Stimulated activated memory B cell treated with anti-CD40 and anti-IgM and Interleukin-4, amounts not matched to agents 10 μg/mL and 1 μg/mL and 100 μg/mL, for 72 hours (primary cell): ENCODE measurements around the gene TEDC2.

Experiments
- ATAC-seq: fragments of 150-1000 bp; cut with Tn5 transposase; 2 replicates; pipeline ENCODE4 v1.10.0; 2021
- H3K27ac Mint-ChIP-seq: one replicate; pipeline ENCODE4 v1.8.0; 2022; ENCODE audit warnings: mild to moderate bottlenecking, mixed read lengths
- H3K27me3 Mint-ChIP-seq: one replicate; pipeline ENCODE4 v1.8.0; 2022; ENCODE audit warnings: mixed read lengths
- H3K36me3 Mint-ChIP-seq: one replicate; pipeline ENCODE4 v1.8.0; 2022; ENCODE audit warnings: mixed read lengths
- H3K4me1 Mint-ChIP-seq: one replicate; pipeline ENCODE4 v1.8.0; 2022; ENCODE audit warnings: mixed read lengths
- H3K4me3 Mint-ChIP-seq: one replicate; pipeline ENCODE4 v1.8.0; 2022; ENCODE audit warnings: mild to moderate bottlenecking, moderate library complexity, mixed read lengths
- H3K9me3 Mint-ChIP-seq: one replicate; pipeline ENCODE4 v1.8.0; 2022; ENCODE audit warnings: mixed read lengths

The TEDC2 gene

DNA sequence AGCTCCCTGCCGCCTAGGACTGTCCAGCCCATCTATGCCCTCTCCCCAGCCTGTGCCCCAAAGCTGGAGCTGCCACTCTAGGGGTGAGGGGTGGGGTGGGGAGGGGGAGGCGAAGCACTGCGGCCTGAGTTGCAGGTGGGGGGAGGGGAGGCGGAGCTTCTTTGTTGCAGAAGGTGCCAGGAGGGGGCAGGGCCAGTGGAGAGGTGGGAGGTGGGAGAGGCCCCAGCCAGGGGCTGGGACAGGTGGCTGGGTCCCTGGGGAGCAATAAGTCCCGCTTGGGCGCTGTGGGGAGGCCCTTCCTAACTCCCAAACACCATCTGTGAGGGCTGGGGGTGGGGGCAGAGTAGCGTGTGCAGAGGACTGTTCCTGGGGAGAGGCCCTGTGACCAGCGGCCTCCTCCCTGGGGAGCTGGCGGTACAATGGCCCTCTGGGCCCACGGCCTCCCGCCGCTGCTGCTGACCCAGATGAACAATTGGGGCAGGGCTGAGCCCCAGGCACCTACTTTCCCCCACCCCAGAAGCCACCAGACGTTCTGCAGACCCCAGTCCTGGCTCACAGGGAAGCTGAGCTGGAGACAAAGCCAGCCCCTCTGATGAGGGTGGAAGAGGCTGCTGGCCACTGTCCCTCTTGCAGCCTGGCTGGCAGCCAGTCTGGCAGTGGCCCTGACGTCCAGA is 9.0 kb downstream of the TEDC2 start:
- Mint-ChIP-seq H3K27ac (peak overlapping the region; percentile 19), H3K9me3 (no peaks in the 10 kb centered on the region), H3K27me3 (peaks cover 44% of the 10 kb centered on the region), H3K36me3 (no peaks in the 10 kb centered on the region), H3K4me3 (peak overlapping the region; percentile 73), H3K4me1 (peaks cover 42% of the 10 kb centered on the region)
- peak; percentile 68 for ATAC-seq

DNA sequence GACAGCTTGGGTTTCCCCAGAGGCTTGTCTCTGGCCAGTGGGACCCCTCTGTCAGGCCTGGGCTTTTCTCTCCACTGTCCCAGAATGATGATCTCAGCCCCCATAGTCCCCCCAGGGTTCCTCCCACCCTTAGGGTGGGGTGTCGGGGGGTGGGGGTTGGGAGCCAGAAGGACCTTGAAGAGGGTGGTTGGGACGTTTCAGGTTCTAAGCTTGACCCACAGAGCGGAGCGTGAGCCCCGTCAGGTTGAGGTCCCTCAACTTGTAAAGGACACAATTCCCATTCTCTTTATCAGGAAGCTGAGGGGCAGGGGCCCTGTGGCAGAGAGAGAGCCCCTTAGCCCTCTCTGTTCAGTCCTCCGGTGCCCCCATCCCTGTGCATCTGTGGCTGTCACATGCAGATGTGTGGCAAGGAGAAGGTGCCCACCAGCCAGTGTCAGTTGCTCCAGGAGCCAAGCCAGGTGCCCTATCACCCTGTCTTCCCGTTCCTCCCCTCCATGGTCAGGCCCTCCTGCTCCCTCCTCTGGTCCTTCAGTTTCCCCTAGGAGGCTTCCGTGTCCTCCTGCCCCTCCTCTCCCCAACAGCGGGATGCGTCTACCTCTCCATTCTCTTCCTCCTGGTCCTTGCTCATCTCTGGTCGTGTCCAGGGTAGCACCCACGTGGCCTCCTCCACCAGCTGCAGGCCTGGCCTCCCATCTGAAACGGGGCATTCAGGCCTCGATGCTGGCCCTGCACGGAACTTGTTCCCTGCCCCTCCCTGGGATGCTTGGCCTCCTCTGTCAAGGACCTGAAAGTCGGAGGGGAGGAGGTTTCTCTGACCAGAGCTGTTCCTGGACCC is 9.7 kb downstream of the TEDC2 start:
- Mint-ChIP-seq H3K27ac (peak overlapping the region; percentile 19), H3K4me3 (peak overlapping the region; percentile 64), H3K4me1 (peaks cover 42% of the 10 kb centered on the region), H3K27me3 (peaks cover 44% of the 10 kb centered on the region), H3K36me3 (no peaks in the 10 kb centered on the region), H3K9me3 (no peaks in the 10 kb centered on the region)
- no peak for ATAC-seq

DNA sequence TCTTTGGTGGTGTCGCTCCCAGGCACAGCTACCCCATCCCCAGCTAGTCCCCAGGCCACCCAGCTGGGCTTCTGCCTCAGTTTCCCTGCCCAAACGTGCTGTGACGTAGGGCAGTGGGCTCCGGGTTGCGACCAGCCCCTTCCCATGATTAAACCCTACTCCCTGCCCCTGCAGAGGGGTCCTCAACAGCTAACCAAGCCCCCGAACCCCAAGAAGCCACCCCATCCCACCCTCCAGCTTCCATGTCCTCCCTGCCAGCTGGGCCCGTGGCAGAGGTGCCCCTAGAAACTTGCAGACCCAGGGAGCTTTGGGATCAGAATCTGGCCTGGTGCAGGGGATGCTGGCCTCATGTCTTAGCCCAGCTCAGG is 10.3 kb downstream of the TEDC2 start:
- H3K27me3 Mint-ChIP-seq: peaks cover 44% of the 10 kb centered on the region
- no peak for ATAC-seq
- no peak overlapping the region for H3K27ac Mint-ChIP-seq
- peaks cover 42% of the 10 kb centered on the region for H3K4me1 Mint-ChIP-seq
- H3K4me3 Mint-ChIP-seq: no peak overlapping the region
- no peaks in the 10 kb centered on the region for H3K36me3 Mint-ChIP-seq
- no peaks in the 10 kb centered on the region for H3K9me3 Mint-ChIP-seq

GRCh38 chr16:2470603-2471015 is 10.7 kb downstream of the TEDC2 start:
- no peaks in the 10 kb centered on the region for H3K9me3 Mint-ChIP-seq
- H3K4me3 Mint-ChIP-seq: no peak overlapping the region
- peaks cover 42% of the 10 kb centered on the region for H3K4me1 Mint-ChIP-seq
- no peak overlapping the region for H3K27ac Mint-ChIP-seq
- no peaks in the 10 kb centered on the region for H3K36me3 Mint-ChIP-seq
- peaks cover 44% of the 10 kb centered on the region for H3K27me3 Mint-ChIP-seq
- no peak for ATAC-seq

GRCh38 chr16:2471016-2471652 is 11.2 kb downstream of the TEDC2 start, which contains the start of gene NTN3:
TSS of gene NTN3 (plus strand) at chr16:2471297. CDS start at chr16:2471702, 405 bp downstream.
- H3K9me3 Mint-ChIP-seq: no peaks in the 10 kb centered on the region
- H3K27me3 Mint-ChIP-seq: peaks cover 44% of the 10 kb centered on the region
- no peak within 1 kb of the TSS for H3K27ac Mint-ChIP-seq
- peaks cover 45% of the 10 kb centered on the region for H3K4me1 Mint-ChIP-seq
- H3K4me3 Mint-ChIP-seq: peak within 1 kb of the TSS; percentile 9
- no peak for ATAC-seq
- no peaks in the 10 kb centered on the region for H3K36me3 Mint-ChIP-seq

DNA sequence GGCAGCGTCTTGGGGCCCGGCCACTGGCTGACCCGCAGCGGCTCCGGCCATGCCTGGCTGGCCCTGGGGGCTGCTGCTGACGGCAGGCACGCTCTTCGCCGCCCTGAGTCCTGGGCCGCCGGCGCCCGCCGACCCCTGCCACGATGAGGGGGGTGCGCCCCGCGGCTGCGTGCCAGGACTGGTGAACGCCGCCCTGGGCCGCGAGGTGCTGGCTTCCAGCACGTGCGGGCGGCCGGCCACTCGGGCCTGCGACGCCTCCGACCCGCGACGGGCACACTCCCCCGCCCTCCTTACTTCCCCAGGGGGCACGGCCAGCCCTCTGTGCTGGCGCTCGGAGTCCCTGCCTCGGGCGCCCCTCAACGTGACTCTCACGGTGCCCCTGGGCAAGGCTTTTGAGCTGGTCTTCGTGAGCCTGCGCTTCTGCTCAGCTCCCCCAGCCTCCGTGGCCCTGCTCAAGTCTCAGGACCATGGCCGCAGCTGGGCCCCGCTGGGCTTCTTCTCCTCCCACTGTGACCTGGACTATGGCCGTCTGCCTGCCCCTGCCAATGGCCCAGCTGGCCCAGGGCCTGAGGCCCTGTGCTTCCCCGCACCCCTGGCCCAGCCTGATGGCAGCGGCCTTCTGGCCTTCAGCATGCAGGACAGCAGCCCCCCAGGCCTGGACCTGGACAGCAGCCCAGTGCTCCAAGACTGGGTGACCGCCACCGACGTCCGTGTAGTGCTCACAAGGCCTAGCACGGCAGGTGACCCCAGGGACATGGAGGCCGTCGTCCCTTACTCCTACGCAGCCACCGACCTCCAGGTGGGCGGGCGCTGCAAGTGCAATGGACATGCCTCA is 12.0 kb downstream of the TEDC2 start:
- peaks cover 44% of the 10 kb centered on the region for H3K27me3 Mint-ChIP-seq
- H3K27ac Mint-ChIP-seq: no peak overlapping the region
- ATAC-seq: no peak
- no peaks in the 10 kb centered on the region for H3K9me3 Mint-ChIP-seq
- no peaks in the 10 kb centered on the region for H3K36me3 Mint-ChIP-seq
- H3K4me3 Mint-ChIP-seq: peak overlapping the region; percentile 9
- peaks cover 51% of the 10 kb centered on the region for H3K4me1 Mint-ChIP-seq

DNA sequence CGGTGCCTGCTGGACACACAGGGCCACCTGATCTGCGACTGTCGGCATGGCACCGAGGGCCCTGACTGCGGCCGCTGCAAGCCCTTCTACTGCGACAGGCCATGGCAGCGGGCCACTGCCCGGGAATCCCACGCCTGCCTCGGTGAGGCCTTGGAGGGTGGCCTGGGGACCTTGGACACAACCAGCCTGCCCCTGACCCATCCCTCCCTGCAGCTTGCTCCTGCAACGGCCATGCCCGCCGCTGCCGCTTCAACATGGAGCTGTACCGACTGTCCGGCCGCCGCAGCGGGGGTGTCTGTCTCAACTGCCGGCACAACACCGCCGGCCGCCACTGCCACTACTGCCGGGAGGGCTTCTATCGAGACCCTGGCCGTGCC is 12.6 kb downstream of the TEDC2 start:
- Mint-ChIP-seq H3K36me3 (no peaks in the 10 kb centered on the region), H3K27ac (no peak overlapping the region), H3K4me3 (no peak overlapping the region), H3K27me3 (peaks cover 44% of the 10 kb centered on the region), H3K9me3 (no peaks in the 10 kb centered on the region), H3K4me1 (peaks cover 48% of the 10 kb centered on the region)
- ATAC-seq: no peak

- peaks cover 44% of the 10 kb centered on the region for H3K27me3 Mint-ChIP-seq
- H3K9me3 Mint-ChIP-seq: no peaks in the 10 kb centered on the region
- H3K4me3 Mint-ChIP-seq: peak overlapping the region; percentile 60
- no peak for ATAC-seq
- H3K27ac Mint-ChIP-seq: no peak overlapping the region
- H3K36me3 Mint-ChIP-seq: no peaks in the 10 kb centered on the region
- H3K4me1 Mint-ChIP-seq: peaks cover 52% of the 10 kb centered on the region
Observed at GRCh38 chr16:2472885-2473445, 13.1 kb downstream of the TEDC2 start.

DNA sequence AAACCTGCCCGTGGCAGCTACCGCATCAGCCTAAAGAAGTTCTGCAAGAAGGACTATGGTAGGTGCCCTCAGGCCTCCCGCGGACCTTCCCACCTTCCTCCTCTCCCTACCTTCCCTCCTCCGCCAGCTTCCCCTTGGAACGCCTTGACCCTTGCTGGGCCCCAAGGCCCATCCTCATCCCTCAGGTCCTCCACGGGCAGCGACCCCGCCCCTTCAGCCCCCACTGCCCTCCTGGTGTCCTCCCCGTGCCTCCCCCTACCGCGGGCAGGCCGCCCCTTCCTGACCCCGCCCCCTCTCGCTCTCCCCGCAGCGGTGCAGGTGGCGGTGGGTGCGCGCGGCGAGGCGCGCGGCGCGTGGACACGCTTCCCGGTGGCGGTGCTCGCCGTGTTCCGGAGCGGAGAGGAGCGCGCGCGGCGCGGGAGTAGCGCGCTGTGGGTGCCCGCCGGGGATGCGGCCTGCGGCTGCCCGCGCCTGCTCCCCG is 13.6 kb downstream of the TEDC2 start:
- peaks cover 39% of the 10 kb centered on the region for H3K27me3 Mint-ChIP-seq
- no peak overlapping the region for H3K27ac Mint-ChIP-seq
- peaks cover 51% of the 10 kb centered on the region for H3K4me1 Mint-ChIP-seq
- peak overlapping the region; percentile 60 for H3K4me3 Mint-ChIP-seq
- ATAC-seq: no peak
- no peaks in the 10 kb centered on the region for H3K36me3 Mint-ChIP-seq
- no peaks in the 10 kb centered on the region for H3K9me3 Mint-ChIP-seq

- peak overlapping the region; percentile 83 for H3K4me3 Mint-ChIP-seq
- H3K9me3 Mint-ChIP-seq: no peaks in the 10 kb centered on the region
- peaks cover 35% of the 10 kb centered on the region for H3K27me3 Mint-ChIP-seq
- H3K4me1 Mint-ChIP-seq: peaks cover 43% of the 10 kb centered on the region
- ATAC-seq: peak; percentile 71
- H3K36me3 Mint-ChIP-seq: no peaks in the 10 kb centered on the region
- H3K27ac Mint-ChIP-seq: peak overlapping the region; percentile 71
Observed at GRCh38 chr16:2473999-2474876, 14.3 kb downstream of the TEDC2 start.

DNA sequence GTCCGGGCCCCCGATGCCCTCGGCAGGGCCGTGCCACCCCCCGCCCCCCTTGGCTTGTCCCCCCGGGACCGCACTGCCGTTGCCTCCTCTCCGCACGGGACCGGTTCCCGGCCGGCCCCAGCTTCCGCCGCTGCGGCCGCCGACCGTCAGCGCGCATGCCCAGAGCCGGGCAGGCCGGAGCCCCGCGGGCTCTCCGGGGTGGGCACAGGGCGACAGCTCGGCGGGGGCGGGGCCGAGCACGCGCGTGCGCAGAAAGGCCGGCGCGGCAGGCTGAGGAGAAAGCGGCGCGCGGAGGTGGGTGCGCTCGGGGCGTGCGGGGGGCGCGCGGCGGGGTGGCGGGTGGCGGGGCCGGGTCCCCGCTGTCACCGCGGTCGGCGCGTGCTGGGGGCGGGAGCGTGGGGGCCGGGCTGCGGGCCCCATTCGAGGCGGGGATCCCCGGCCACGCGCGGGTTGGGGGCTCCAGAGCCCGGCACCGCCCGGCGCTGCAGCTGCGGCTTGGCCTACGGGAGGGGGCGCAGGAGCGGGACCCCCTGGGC is 15.0 kb downstream of the TEDC2 start, which contains the start of gene TBC1D24:
TSS of gene TBC1D24 (plus strand) at position 251 of the 536 bp plus-strand sequence. CDS start 21,022 bp downstream, outside the sequence.
- peak within 1 kb of the TSS; percentile 83 for H3K4me3 Mint-ChIP-seq
- peaks cover 36% of the 10 kb centered on the region for H3K4me1 Mint-ChIP-seq
- H3K36me3 Mint-ChIP-seq: no peaks in the 10 kb centered on the region
- H3K9me3 Mint-ChIP-seq: no peaks in the 10 kb centered on the region
- peak within 1 kb of the TSS; percentile 71 for H3K27ac Mint-ChIP-seq
- ATAC-seq: peak; percentile 86
- H3K27me3 Mint-ChIP-seq: peaks cover 28% of the 10 kb centered on the region

- ATAC-seq: peak; percentile 57
Observed at GRCh38 chr16:2475413-2476344, 15.8 kb downstream of the TEDC2 start.

More at GRCh38 chr16:2475413-2476344, 15.8 kb downstream of the TEDC2 start:
- Mint-ChIP-seq H3K9me3 (no peaks in the 10 kb centered on the region), H3K4me3 (peak overlapping the region; percentile 60), H3K27ac (no peak overlapping the region), H3K36me3 (no peaks in the 10 kb centered on the region), H3K27me3 (peaks cover 21% of the 10 kb centered on the region), H3K4me1 (peaks cover 29% of the 10 kb centered on the region)
